ENCODE data around the gene CENPB.
"Not testable (repeated sequence)": the region's sequence is repeated elsewhere in the genome, so short reads cannot be mapped to it uniquely, and the experiment has no call there.

The CENPB gene

DNA sequence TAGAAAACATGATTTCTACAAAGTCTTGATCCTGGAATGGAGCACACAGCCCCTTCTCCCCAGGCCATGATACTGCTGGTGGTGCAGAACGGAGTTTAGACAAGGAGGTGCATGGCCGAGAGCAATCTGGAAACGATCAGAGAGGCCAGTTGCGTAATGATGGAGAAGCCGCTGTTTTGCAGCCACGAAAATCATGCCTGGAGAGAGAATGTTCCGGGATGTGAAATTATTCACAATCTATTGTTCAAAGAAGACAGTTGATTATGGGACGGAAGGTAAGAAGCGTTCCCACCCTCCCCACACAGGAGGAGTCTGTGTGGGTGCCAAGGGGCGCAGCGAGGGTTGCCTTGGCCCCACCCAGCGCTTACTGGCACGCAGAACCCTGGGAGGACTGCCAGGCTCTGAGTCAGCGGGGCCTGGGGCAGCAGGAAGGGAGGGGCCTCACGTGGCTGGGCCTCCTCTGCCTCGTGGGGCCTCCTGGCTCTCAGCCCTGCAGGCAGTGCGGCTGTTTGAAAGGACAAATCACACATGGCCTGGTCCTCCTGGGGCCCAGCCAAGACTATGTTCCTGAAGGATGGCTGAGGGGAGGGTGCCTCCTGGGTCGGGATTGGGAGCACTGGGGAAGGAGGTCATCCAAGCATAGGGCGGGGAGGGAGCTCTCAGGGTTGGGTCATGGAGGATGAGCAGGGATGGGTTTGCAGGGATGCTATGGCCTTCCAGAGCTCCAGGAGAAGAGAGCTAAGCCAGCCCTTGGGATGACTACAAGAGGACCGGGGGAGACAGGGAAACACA, 25.1 kb upstream of the CENPB start:
- DNase-seq (ENCODE audit: low read depth in 1 of 2, low spot score in 1 of 2) = peak; percentile 85 to 89

DNA sequence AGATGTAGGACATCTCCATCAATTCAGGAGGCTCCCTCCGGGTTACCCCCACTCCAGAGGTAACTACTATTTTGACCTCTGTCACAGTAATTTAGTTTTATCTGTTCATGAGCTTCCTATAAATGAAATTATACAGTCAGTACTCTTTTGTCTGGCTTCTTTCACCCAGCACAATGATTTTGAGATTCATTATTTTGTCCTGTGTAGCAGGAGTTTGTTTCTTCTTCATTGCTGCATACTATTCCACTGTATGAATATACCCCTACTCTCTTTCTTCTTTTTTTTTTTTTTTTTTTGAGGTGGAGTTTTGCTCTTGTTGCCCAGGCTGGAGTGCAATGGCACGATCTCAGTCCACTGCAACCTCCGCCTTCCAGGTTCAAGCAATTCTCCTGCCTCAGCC, 22.0 kb upstream of the CENPB start:
- no peak for DNase-seq (ENCODE audit: low read depth in 1 of 2, low spot score in 1 of 2)

DNA sequence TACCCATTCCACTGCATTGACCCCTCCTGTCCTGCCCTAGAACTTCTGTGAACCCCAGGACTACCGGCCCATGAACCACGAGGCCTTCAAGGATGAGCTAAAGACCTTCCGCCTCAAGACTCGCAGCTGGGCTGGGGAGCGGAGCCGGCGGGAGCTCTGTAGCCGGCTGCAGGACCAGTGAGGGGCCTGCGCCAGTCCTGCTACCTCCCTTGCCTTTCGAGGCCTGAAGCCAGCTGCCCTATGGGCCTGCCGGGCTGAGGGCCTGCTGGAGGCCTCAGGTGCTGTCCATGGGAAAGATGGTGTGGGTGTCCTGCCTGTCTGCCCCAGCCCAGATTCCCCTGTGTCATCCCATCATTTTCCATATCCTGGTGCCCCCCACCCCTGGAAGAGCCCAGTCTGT, 18.2 kb upstream of the CENPB start:
- no peak for DNase-seq (ENCODE audit: low read depth in 1 of 2, low spot score in 1 of 2)

DNA sequence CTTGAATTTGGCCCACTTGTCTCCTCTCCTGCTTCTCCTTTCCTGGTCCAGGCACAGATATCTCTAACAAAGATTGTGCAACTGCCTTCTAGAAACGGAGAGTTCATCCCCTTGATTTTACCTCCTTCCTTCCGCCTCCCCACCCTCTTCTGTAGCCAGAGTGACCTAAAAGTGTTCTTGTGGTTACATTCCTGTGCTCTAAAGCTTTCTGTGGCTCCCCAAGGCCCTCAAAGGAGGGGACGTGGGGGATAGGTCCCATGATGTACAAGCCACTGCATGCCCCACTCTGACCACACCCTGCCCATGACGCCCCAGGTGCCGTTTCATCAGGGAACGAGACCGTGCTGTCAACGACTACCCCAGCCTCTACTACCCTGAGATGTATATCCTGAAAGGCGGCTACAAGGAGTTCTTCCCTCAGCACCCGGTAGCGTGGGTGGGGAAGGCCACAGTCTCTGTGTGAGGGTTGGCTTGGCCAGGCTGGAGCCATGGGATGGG, 17.8 kb upstream of the CENPB start:
- DNase-seq (ENCODE audit: low read depth in 1 of 2, low spot score in 1 of 2) = no peak

DNA sequence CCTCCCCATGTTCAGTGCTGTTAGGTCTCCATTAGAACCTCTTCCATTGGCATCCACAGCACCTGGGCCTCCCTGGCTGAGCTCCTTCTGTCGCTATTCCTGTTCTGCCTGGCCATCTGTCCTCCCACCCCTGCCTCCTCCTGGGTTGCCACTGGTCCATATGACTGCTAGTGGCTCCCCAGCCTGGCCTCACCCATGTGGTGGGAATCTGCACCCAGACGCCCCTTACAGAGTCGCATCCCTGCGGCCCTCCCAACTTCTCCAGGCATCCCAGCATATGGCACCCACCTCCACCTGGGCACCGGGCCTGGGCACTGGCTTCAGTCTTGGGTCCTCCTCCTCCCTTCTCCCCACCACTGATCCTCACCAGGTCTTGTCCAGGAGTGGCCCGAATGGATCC, 17.3 kb upstream of the CENPB start:
- DNase-seq (ENCODE audit: low read depth in 1 of 2, low spot score in 1 of 2) = no peak

DNA sequence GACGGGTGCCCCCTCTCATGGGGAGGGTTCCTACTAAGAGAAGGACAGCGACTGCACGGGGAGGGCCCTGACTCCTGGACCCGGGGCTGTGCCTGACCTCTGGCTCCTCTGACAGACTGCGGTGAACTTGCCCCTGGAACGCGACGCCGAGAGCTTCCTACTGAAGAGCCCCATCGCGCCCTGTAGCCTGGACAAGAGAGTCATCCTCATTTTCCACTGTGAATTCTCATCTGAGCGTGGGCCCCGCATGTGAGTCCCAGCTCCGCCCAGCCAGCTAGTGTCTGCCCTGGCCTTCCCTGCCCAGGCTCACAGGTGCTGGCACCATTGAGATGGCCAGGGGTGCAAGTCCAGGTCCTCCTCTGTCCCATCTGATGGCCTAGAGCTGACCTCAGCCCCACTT, 16.7 kb upstream of the CENPB start:
- no peak for DNase-seq (ENCODE audit: low read depth in 1 of 2, low spot score in 1 of 2)

DNA sequence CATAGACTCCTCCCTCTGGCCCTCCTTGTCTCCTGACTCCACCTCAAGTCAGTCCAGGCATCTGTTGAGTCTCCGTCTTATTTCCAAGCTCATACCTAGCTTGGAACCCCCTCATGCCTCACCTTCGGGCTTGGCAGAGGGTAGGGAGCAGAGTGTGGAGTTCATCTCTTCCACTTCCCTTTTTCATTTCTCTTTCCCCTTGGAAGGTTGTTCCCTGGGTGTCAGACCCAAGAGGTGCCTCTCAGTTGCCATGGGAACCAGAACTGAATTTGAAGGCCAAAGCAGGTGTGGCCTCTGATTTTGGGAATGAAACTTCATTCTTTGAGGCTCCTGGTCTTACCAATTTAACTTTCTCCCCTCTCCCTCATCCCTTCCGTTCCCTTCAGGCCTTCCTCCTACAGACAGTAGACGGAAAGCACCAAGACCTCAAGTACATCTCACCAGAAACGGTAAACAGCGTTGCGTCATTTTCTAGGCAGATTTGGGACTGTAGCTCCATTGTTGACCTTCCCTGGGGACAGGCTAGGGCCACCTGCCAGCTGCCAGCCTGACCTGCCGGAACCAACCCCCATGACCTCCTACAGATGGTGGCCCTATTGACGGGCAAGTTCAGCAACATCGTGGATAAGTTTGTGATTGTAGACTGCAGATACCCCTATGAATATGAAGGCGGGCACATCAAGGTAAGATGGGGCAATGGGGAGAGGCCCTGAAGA, 16.1 kb upstream of the CENPB start:
- no peak for DNase-seq (ENCODE audit: low read depth in 1 of 2, low spot score in 1 of 2)

DNA sequence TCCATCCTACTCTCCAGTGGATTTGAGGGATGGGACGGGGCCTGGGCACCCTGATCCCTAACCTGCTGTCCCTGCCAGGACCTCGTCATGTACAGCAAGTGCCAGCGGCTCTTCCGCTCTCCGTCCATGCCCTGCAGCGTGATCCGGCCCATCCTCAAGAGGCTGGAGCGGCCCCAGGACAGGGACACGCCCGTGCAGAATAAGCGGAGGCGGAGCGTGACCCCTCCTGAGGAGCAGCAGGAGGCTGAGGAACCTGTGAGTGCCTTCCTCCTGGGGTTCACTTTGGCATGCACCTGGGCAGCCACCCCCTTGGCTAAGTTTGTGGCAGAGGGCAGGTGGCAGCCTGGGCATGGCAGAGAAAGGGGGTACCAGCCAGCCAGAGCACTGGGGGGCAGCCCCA, 15.3 kb upstream of the CENPB start:
- DNase-seq (ENCODE audit: low read depth in 1 of 2, low spot score in 1 of 2) = no peak

DNA sequence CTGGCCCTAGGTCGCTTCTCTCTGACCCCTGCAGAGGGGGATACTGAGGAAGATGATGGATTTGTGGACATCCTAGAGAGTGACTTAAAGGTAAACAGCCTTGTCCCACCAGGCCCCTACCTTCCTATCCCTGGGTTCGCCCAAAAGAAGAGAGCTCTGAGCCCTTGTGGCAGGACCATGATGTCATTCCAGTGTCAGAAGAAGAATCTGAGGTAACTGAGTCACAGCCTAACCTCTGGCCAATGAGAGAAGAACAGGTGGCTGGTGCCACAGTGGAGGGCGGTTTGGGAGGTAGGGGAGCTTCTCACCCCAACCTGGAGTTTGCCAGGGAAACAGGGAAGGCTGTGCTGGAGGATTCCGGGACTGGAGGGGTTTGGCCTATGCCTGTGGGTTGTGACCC, 14.8 kb upstream of the CENPB start:
- DNase-seq (ENCODE audit: low read depth in 1 of 2, low spot score in 1 of 2) = no peak

DNA sequence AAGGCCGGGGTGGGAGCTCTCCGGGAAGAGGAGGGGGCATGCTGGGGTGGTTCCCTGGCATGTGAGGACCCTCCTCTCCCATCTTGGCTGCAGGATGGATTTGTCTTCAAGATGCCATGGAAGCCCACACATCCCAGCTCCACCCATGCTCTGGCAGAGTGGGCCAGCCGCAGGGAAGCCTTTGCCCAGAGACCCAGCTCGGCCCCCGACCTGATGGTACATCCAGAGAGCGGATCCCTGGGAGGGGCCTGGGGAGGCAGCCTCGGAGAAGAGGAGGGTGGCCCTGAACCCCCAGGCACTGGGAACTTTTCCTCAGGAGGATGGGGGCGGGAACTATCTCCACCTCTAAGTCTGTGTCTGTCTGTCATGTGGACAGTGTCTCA, 14.3 kb upstream of the CENPB start:
- no peak for DNase-seq (ENCODE audit: low read depth in 1 of 2, low spot score in 1 of 2)

DNA sequence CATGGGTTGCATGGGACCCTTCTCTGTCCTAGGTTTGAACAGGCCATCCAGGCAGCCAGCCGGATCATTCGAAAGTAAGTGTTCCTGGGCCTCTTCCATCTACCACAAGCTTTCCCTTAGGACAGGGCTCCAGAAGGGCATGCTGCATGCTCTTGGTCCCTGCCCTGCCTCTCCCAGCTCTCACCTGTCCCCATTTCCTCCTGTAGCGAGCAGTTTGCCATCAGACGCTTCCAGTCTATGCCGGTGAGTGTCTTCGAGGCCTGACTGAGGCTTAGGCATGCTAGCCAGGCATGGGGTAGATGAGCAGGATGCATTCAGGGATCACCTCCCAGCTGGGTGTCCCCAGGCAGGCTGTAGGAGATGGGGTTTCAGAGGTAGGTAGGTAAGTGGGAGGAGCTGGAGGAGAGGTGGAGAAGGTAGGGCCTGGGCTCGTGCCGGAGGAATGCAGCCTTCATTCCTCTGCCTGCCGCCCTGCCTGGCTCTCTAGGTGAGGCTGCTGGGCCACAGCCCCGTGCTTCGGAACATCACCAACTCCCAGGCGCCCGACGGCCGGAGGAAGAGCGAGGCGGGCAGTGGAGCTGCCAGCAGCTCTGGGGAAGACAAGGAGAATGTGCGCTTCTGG, 13.8 kb upstream of the CENPB start:
- DNase-seq (ENCODE audit: low read depth in 1 of 2, low spot score in 1 of 2) = no peak

DNA sequence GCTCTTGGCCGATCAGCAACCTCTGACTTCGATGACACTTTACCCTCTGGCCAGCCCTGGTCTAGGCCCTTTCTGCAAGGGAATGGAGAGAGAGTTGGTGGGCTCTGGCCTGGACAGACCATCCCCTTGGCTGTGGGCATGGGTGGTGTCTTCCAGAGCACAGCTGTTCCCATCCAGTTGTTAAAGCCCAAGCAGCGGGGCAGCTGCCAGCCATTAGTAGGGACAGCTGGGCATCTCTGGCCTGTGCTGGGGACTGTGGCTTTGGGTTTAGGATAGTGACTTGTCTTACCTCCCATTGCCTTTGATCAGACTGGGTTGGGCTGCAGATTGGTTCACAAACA, 12.3 kb upstream of the CENPB start:
- no peak for DNase-seq (ENCODE audit: low read depth in 1 of 2, low spot score in 1 of 2)

DNA sequence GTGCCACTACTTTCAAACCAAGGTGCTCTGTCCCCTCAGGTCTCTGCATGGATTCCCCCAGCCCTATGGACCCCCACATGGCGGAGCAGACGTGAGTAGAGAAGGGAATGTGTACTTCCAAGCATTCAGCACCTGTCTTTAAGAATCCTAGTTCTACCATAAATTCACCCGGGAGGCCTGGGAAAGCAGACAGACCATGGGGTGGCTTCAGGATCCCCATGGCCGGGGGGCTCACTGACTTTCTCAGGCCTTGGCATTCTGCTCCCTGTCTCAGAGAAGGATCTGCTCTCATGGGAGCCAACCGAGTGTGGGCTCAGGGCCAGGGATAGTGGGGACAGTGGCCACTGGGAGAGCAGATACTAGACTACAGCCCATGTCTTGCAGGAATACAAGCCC, 11.8 kb upstream of the CENPB start:
- no peak for DNase-seq (ENCODE audit: low read depth in 1 of 2, low spot score in 1 of 2)

DNA sequence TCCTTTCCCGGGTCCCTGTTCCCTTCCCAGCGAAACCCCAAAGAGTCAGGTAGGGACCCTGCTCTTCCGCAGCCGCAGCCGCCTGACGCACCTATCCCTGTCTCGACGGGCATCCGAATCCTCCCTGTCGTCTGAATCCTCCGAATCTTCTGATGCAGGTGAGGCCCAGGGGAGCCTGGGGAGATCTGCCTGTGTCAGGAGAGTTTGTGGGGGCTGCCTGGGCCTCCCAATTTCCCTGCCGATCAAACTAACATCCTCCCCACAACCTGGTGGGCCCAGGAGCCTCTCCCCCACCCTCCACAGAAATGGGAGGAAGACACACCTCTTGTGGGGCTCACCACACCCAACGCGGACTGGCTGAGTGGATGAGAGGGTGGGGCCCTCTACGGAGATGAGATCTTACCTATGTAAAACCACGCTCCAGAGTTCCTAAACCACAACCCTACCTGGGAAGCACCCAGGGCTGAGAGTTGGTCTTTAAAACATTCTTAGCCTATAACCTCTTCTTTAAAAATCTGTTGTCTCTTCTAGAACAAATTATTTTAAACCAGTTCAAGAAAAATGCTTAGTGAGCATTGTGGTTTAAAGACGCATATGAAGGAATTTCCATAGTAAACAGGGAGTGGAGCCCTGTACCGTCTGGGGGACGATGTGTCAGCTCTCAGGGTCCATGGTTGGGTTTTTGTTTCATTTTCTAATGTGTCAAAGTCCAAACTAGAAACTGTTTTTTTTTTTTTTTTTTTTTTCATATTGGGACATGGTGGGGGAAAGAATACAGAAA, 11.2 kb upstream of the CENPB start:
- no peak for DNase-seq (ENCODE audit: low read depth in 1 of 2, low spot score in 1 of 2)

DNA sequence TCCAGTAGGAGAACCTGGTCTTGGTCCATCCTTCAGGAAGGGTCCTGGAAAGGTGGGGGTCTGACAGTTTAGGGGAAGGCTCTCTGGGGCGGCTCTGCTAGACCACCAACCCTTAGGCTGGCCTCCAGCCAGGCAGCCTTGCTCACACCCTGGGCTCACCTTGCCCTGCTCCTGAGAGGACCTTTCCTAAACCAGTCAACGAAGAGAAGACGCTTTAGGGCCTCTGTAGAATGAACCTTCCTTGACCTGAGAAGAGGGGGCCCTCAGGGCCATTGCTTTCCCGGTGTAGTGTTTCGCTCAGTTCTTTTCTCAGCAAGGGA, 10.6 kb upstream of the CENPB start:
- DNase-seq (ENCODE audit: low read depth in 1 of 2, low spot score in 1 of 2) = no peak

DNA sequence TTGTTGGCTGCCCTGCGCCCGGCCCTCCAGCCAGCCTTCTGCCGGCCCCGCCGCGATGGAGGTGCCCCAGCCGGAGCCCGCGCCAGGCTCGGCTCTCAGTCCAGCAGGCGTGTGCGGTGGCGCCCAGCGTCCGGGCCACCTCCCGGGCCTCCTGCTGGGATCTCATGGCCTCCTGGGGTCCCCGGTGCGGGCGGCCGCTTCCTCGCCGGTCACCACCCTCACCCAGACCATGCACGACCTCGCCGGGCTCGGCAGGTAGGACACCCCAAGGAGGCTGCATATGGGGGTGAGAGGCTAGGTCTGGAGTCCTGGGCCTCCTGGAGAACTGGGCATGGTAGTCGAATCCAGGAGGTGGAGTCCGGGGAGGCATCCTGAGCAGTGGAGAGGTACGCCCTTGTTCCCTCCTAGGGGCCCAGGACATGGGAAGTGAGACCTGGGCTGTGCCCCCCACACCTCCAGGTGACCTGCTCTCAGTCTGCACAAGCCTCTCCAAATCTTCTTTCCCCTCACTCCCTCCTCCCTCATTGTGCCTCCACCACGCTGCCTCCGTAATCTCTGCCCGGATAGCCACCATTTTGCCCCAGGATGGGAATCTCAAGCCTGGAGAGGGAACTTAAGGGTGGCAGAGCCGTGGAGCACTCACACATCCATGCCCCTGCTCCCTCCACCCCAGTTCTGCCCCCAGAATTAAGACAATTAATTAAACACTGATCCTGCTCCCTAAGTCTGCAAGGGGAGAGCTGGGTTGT, 10.1 kb upstream of the CENPB start:
- DNase-seq (ENCODE audit: low read depth in 1 of 2, low spot score in 1 of 2) = no peak

DNA sequence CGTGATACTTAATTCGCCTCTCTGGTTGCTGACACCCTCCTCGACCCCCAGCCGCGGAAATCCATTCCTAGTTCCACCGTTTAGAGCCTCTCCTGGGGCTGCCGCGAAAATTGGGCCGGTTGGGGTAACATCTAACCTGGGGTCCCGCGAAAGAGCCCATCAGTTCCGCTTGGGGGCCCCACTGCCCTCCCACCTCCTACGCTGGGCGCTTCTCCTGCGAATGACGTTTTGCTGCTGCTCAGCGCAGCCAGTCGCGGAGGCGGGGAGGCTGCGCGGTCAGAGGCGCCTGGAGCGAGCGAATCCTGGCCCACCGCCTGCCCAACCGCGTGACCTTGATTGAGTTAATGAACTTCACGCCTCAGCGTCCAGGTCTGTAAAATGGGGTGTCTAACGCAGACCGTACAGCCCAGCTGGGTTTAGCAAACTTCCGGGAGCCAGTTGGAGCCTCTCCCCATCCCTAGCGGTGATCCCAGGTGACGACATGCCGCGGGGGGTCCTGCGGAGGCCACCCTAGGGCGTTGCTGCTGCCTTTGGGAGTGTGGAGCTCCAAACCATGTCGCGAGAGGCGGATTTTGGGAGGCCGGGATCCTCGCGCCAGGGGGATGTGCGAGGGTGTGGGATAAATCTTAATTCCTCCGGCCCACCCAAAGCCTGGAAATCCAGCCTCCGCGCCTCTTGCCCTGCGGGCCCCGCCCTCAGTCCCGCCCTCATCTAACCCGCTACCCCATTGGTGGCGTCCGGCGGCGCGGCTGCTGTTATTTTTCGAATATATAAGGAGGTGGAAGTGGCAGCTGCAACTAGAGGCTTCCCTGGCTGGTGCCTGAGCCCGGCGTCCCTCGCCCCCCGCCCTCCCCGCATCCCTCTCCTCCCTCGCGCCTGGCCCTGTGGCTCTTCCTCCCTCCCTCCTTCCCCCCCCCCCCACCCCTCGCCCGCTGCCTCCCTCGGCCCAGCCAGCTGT, 9.2 kb upstream of the CENPB start, which contains the start of gene CDC25B:
Gene CDC25B, plus strand, starts transcription at position 800 of the 958 bp plus-strand sequence. CDS start 222 bp downstream, outside the sequence.
- peak; percentile 78 to 82 for DNase-seq (ENCODE audit: low read depth in 1 of 2, low spot score in 1 of 2)

DNA sequence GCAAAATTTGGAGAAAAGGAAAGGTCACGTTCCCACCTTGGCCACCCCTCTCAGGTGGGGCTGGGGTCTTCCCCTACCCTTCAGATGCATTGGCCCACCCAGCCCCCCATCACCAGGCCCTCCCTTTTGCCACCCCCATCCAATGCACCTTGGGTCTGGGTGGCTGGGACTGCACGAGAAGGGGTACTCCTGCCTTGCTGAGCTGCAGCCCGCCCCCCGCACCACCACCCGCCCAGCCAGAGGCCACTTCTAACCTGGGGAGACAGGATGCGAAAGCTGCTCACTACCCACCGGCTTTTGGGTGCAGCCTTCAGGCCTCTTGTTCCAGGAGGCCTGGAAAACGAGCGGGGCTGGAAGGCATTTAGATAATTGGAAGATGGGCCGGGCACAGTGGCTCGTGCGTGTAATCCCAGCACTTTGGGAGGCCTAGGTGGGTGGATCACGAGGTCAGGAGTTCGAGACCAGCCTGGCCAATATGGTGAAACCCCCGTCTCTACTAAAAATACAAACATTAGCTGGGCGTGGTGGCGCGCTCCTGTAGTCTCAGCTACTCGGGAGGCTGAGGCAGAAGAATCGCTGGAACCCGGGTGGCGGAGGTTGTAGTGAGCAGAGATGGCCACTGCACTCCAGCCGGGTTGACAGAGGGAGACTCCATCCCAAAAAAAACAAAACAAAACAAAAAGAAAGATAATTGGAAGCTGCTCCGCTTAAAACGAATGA, 8.3 kb upstream of the CENPB start:
- no peak for DNase-seq (ENCODE audit: low read depth in 1 of 2, low spot score in 1 of 2)

DNA sequence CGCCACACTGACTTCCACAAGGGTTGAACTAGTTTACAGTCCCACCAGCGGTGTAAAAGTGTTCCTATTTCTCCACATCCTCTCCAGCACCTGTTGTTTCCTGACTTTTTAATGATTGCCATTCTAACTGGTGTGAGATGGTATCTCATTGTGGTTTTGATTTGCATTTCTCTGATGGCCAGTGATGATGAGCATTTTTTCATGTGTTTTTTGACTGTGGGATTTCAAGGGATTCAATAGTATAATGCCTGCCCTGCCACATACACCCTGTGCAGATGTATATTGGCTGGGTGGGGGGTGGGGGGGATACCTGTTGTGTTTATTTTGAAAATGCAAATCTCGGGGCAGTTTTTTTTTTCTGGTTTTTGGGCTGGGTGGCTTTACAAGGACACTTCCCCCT, 7.6 kb upstream of the CENPB start:
- not testable (repeated sequence) for DNase-seq (ENCODE audit: low read depth in 1 of 2, low spot score in 1 of 2)

Measured in stimulated activated CD4-positive, alpha-beta T cell treated with anti-CD3 and anti-CD28 coated beads, Interleukin-15, amount 100 ng/mL, for 1 hour (primary cell).